OCI-LY7 (cell line): ENCODE results near the gene STAMBPL1.

Experiments
- CTCF ChIP-seq: fragments of 200-600 bp; sonication (generic); conservative IDR thresholded peaks from 2 replicates; pipeline ENCODE4 v1.5.1; 2014; ENCODE audit warnings: mild to moderate bottlenecking, antibody characterized with exemption, low read length, moderate library complexity, mixed read lengths
- EZH2phosphoT487 ChIP-seq: fragments of 200-600 bp; sonication (generic); IDR thresholded peaks from 2 replicates; pipeline ENCODE4 v1.6.1; 2018; ENCODE audit warnings: low read depth, borderline replicate concordance, mild to moderate bottlenecking, mixed run types, antibody characterized with exemption, low read length, moderate library complexity, mixed read lengths

- TF ChIP-seq CTCF = no peak
- TF ChIP-seq EZH2phosphoT487 = no peak
Observed at GRCh38 chr10:88960802-88961201, 80.8 kb downstream of the STAMBPL1 start.
